Neural cell (in vitro differentiated cells): ENCODE measurements around the gene LILRB3. TPM values are rescaled to one million over a fixed set of nuclear protein-coding genes. Genes with fewer than 3 reads are reported as not detected.
"Not testable (repeated sequence)": the region's sequence is repeated elsewhere in the genome, so short reads cannot be mapped to it uniquely, and the experiment has no call there.

Experiments used
- H2AFZ ChIP-seq: fragments of 200-600, 300-800 bp; sonication (generic), shearing (Covaris generic); 2 replicates; pipeline ENCODE4 v1.6.0; 2014; ENCODE audit warnings: low read depth, mild to moderate bottlenecking, antibody characterized with exemption, low read length, moderate library complexity
- H3F3A ChIP-seq: fragments of 200-600 bp; shearing (Covaris generic); 2 replicates; pipeline ENCODE4 v1.6.1; 2016; ENCODE audit warnings: mild to moderate bottlenecking, moderate library complexity, mixed read lengths, antibody characterized with exemption, low read length; ENCODE audit not compliant: insufficient read depth, poor library complexity, severe bottlenecking
- H3K27ac ChIP-seq: fragments of 200-600, 300-800 bp; sonication (generic), shearing (Covaris generic); 2 replicates; pipeline ENCODE4 v1.5.1; 2014; ENCODE audit warnings: mild to moderate bottlenecking, low read length, moderate library complexity
- H3K27me3 ChIP-seq: fragments of 300-800, 200-600 bp; sonication (generic), shearing (Covaris generic); 2 replicates; pipeline ENCODE4 v1.6.0; 2014; ENCODE audit warnings: mild to moderate bottlenecking, low read depth, low read length, moderate library complexity; ENCODE audit not compliant: insufficient read depth
- H3K36me3 ChIP-seq: fragments of 300-800, 200-600 bp; sonication (generic), shearing (Covaris generic); 2 replicates; pipeline ENCODE4 v1.5.1; 2014; ENCODE audit warnings: mild to moderate bottlenecking, antibody characterized with exemption, low read length, moderate library complexity; ENCODE audit not compliant: insufficient read depth
- H3K4me2 ChIP-seq: fragments of 300-800, 200-600 bp; sonication (generic), shearing (Covaris generic); 2 replicates; pipeline ENCODE4 v1.6.0; 2014; ENCODE audit warnings: mild to moderate bottlenecking, low read length
- H3K4me3 ChIP-seq: fragments of 300-800, 200-600 bp; sonication (generic), shearing (Covaris generic); 2 replicates; pipeline ENCODE4 v1.5.1; 2014; ENCODE audit warnings: mild to moderate bottlenecking, low read length, moderate library complexity
- H3K79me2 ChIP-seq: fragments of 200-600 bp; shearing (Covaris generic); replicated peaks from 2 replicates; pipeline ENCODE4 v1.6.0; 2014; ENCODE audit warnings: mild to moderate bottlenecking, low read length, moderate library complexity; ENCODE audit not compliant: insufficient read depth
- H3K9ac ChIP-seq: fragments of 300-800, 200-600 bp; sonication (generic), shearing (Covaris generic); 2 replicates; pipeline ENCODE4 v1.6.1; 2016; ENCODE audit warnings: mild to moderate bottlenecking, low read length, mixed read lengths
- H3K9me2 ChIP-seq: fragments of 200-600 bp; shearing (Covaris generic); 2 replicates; pipeline ENCODE4 v1.6.1; 2016; ENCODE audit warnings: mild to moderate bottlenecking, low read length, mixed read lengths; ENCODE audit not compliant: insufficient read depth
- H3K9me3 ChIP-seq: fragments of 200-600, 300-800 bp; sonication (generic), shearing (Covaris generic); 2 replicates; pipeline ENCODE4 v1.6.1; 2016; ENCODE audit warnings: mild to moderate bottlenecking, mixed run types, low read length, moderate library complexity, mixed read lengths
- H4K20me1 ChIP-seq: fragments of 200-600 bp; shearing (Covaris generic); 2 replicates; pipeline ENCODE4 v1.6.1; 2016; ENCODE audit warnings: mild to moderate bottlenecking, mixed run types; ENCODE audit not compliant: insufficient read depth
- EP300 ChIP-seq: fragments of 450-650 bp; conservative IDR thresholded peaks from 2 replicates; pipeline ENCODE4 v1.6.1; 2014; ENCODE audit warnings: antibody characterized with exemption, mild to moderate bottlenecking, moderate library complexity; ENCODE audit not compliant: poor library complexity, severe bottlenecking
- EZH2 ChIP-seq: fragments of 200-600, 300-800 bp; shearing (Covaris generic), sonication (generic); IDR thresholded peaks from 2 replicates; pipeline ENCODE4 v1.6.1; 2014; ENCODE audit warnings: antibody characterized with exemption, low read length, borderline replicate concordance, mild to moderate bottlenecking; ENCODE audit not compliant: insufficient read depth, poor library complexity, severe bottlenecking
- MXI1 ChIP-seq: fragments of 450-650 bp; conservative IDR thresholded peaks from 2 replicates; pipeline ENCODE4 v1.6.1; 2014; ENCODE audit warnings: antibody characterized with exemption, mild to moderate bottlenecking; ENCODE audit not compliant: poor library complexity, severe bottlenecking
- POLR2AphosphoS5 ChIP-seq: IDR thresholded peaks from 2 replicates; pipeline ENCODE4 v1.6.1; 2012
- RAD21 ChIP-seq: fragments of 450-650 bp; conservative IDR thresholded peaks from 2 replicates; pipeline ENCODE4 v1.6.1; 2014; ENCODE audit warnings: antibody characterized with exemption, mild to moderate bottlenecking, moderate library complexity
- SMC3 ChIP-seq: fragments of 450-650 bp; conservative IDR thresholded peaks from 2 replicates; pipeline ENCODE4 v1.6.1; 2014; ENCODE audit warnings: antibody characterized with exemption, mild to moderate bottlenecking, moderate library complexity; ENCODE audit not compliant: poor library complexity
- TAF1 ChIP-seq: IDR thresholded peaks from 2 replicates; pipeline ENCODE4 v1.6.1; 2012; ENCODE audit warnings: low read depth
- polyA plus RNA-seq: library from polyadenylated mRNA; depleted of rRNA; stranded (reverse); fragments of >200 nt; gene quantifications from 2 replicates; pipeline ENCODE4 v1.2.3, GENCODE V29; 2014
- TF ChIP-seq, protein P1 (sequence below): IDR thresholded peaks from 2 replicates; pipeline ENCODE4 v1.6.1; 2012; ENCODE audit warnings: borderline replicate concordance
- TF ChIP-seq, protein P2 (sequence below): fragments of 450-650 bp; IDR thresholded peaks from 2 replicates; pipeline ENCODE4 v1.5.1; 2014; ENCODE audit warnings: antibody characterized with exemption, mild to moderate bottlenecking, moderate library complexity; ENCODE audit not compliant: poor library complexity, severe bottlenecking

LILRB3 gene
- polyA plus RNA-seq, 1 donor from 2014 or later, result not detected

DNA sequence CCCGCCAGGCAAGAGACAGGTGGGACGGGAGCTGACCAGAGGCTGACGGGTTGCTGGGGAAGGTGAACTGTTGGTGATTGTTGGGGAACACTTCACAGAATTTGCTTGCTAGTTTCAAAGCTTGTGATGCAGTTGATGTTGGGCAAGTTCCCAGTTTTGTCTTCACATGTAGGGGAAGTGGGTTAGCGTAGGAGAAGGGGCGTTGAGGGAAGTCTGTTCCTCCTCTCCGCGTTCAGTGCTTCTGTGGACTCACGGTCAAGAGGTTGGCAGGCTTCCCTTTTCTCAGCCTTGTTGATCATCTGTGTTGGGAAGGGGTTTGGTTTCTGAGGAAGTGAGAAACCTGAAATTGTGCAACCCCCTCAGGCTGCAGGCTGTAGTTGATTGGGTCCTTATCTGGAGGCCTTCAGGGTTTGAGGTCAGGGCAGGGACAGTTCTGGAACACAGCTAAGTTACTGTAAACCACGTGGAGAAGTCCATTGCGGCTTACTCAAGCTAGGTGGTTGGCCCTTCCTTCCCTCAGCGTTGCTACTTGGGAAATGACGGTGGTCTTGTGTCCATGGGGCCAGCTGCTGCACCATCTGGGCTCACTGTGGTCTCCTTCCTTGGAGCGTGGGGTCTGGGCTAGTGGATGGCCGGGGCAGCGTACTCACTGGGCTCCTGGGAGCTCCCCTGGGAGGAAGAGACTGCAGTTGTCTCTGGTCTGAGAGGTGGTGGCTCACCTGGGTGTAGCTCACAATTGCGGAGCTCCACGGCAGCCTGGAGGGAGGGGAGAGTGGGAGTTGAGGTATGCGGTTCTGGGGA, 14.6 kb downstream of the LILRB3 start:
- TF ChIP-seq RAD21, result no peak
- TF ChIP-seq EP300, result no peak
- TF ChIP-seq MXI1, result no peak
- peaks cover 25% of the 10 kb centered on the region for H3K79me2 ChIP-seq
- H3K9me3 ChIP-seq, result no peaks in the 10 kb centered on the region
- H3K9me2 ChIP-seq, result no peaks in the 10 kb centered on the region
- H3K4me3 ChIP-seq, result no peak overlapping the region
- no peak overlapping the region for H3K4me2 ChIP-seq
- H2AFZ ChIP-seq, result no peak overlapping the region
- H3K9ac ChIP-seq, result no peak overlapping the region
- H4K20me1 ChIP-seq, result peaks cover 13% of the 10 kb centered on the region
- H3K27me3 ChIP-seq, result no peaks in the 10 kb centered on the region
- no peak overlapping the region for H3K27ac ChIP-seq
- no peaks in the 10 kb centered on the region for H3K36me3 ChIP-seq
- no peaks in the 10 kb centered on the region for H3F3A ChIP-seq

DNA sequence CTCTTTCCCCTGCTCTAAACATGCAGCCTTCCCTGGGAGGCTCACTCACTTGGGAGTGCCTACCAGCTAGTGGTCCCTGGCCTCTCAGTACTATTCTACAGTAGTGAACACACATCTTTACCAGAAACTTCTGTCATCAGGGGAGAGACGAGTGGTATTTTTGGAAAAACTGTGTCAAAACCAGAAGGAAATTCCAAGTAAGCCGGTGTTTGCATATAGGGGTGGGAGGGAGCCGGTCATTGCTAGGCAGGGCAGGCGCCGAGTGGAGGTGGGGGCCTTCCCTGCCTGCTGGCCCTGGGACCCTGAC, 15.2 kb downstream of the LILRB3 start:
- Histone ChIP-seq H3K4me3 (no peak overlapping the region), H3K4me2 (no peak overlapping the region), H3K9me3 (no peaks in the 10 kb centered on the region), H2AFZ (no peak overlapping the region), H3K27ac (no peak overlapping the region), H3K79me2 (peaks cover 31% of the 10 kb centered on the region), H3K36me3 (no peaks in the 10 kb centered on the region), H3K27me3 (no peaks in the 10 kb centered on the region), H4K20me1 (peaks cover 13% of the 10 kb centered on the region), H3K9me2 (no peaks in the 10 kb centered on the region), H3F3A (no peaks in the 10 kb centered on the region), H3K9ac (no peak overlapping the region)
- TF ChIP-seq SMC3, result no peak
- TF ChIP-seq, protein P1, sequence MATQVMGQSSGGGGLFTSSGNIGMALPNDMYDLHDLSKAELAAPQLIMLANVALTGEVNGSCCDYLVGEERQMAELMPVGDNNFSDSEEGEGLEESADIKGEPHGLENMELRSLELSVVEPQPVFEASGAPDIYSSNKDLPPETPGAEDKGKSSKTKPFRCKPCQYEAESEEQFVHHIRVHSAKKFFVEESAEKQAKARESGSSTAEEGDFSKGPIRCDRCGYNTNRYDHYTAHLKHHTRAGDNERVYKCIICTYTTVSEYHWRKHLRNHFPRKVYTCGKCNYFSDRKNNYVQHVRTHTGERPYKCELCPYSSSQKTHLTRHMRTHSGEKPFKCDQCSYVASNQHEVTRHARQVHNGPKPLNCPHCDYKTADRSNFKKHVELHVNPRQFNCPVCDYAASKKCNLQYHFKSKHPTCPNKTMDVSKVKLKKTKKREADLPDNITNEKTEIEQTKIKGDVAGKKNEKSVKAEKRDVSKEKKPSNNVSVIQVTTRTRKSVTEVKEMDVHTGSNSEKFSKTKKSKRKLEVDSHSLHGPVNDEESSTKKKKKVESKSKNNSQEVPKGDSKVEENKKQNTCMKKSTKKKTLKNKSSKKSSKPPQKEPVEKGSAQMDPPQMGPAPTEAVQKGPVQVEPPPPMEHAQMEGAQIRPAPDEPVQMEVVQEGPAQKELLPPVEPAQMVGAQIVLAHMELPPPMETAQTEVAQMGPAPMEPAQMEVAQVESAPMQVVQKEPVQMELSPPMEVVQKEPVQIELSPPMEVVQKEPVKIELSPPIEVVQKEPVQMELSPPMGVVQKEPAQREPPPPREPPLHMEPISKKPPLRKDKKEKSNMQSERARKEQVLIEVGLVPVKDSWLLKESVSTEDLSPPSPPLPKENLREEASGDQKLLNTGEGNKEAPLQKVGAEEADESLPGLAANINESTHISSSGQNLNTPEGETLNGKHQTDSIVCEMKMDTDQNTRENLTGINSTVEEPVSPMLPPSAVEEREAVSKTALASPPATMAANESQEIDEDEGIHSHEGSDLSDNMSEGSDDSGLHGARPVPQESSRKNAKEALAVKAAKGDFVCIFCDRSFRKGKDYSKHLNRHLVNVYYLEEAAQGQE, result no peak
- TF ChIP-seq, protein P2, sequence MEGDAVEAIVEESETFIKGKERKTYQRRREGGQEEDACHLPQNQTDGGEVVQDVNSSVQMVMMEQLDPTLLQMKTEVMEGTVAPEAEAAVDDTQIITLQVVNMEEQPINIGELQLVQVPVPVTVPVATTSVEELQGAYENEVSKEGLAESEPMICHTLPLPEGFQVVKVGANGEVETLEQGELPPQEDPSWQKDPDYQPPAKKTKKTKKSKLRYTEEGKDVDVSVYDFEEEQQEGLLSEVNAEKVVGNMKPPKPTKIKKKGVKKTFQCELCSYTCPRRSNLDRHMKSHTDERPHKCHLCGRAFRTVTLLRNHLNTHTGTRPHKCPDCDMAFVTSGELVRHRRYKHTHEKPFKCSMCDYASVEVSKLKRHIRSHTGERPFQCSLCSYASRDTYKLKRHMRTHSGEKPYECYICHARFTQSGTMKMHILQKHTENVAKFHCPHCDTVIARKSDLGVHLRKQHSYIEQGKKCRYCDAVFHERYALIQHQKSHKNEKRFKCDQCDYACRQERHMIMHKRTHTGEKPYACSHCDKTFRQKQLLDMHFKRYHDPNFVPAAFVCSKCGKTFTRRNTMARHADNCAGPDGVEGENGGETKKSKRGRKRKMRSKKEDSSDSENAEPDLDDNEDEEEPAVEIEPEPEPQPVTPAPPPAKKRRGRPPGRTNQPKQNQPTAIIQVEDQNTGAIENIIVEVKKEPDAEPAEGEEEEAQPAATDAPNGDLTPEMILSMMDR, result no peak
- TF ChIP-seq TAF1, result no peak
- TF ChIP-seq EZH2, result no peak
- no peak for TF ChIP-seq MXI1
- TF ChIP-seq RAD21, result no peak
- TF ChIP-seq EP300, result no peak
- no peak for TF ChIP-seq POLR2AphosphoS5

DNA sequence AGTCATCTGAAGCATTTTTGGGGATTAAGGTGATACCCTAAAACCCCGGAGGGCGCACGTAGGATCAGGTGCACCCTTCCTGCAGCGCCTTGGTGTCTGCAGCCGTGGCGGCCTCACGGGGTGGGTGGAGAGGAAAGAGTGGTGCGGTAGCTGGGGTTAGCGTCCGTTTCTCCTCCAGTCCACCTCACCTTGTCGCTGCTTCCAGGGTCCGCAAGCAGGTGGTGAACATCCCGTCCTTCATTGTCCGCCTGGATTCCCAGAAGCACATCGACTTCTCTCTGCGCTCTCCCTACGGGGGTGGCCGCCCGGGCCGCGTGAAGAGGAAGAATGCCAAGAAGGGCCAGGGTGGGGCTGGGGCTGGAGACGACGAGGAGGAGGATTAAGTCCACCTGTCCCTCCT, 15.6 kb downstream of the LILRB3 start:
- not testable (repeated sequence) for H3K9me3 ChIP-seq, H3K27me3 ChIP-seq, H3K4me3 ChIP-seq, H2AFZ ChIP-seq, H3K36me3 ChIP-seq, H3K9me2 ChIP-seq, H3K9ac ChIP-seq, H3F3A ChIP-seq, H3K27ac ChIP-seq, H3K4me2 ChIP-seq
- Histone ChIP-seq H3K79me2 (peaks cover 35% of the 10 kb centered on the region), H4K20me1 (peaks cover 13% of the 10 kb centered on the region)
